HCT116 (cell line): Measurements from ENCODE around the gene RPL3. TPM values are rescaled to one million over a fixed set of nuclear protein-coding genes. Genes with fewer than 3 reads are reported as not detected.
A peak's percentile ranks its signal among the peaks of the same experiment; 100 is the strongest.

Experiments used
- ATAC-seq: fragments of 200-7000 bp; cut with Tn5 transposase; 2 replicates; pipeline ENCODE4 v1.9.1; 2020; ENCODE audit warnings: mild to moderate bottlenecking, moderate library complexity
- BruUV-seq: library from RNA; stranded (reverse); fragments of 400-500 nt; replicated peaks from 2 replicates; lab custom pipeline; 2021; lab: Mats Ljungman, UMichigan
- CTCF ChIA-PET: fragments of 300-600 bp; sonication (Branson Sonifier 250); formaldehyde crosslinking; loops from one replicate; lab custom pipeline; 2021; ENCODE audit warnings: antibody characterized with exemption; lab: Charles Lee
- POLR2A ChIA-PET: fragments of 300-600, 350-600 bp; sonication (Branson Sonifier 250); formaldehyde crosslinking; loops from one replicate; lab custom pipeline; 2021; ENCODE audit warnings: antibody characterized with exemption; lab: Charles Lee
- RAD21 ChIA-PET, 2 experiments: fragments of 300-600 bp; sonication (Branson Sonifier 250); formaldehyde crosslinking; loops; one replicate each; lab custom pipeline; 2023; ENCODE audit warnings: low total read pairs in 2 of 2; ENCODE audit not compliant: uncharacterized antibody in 2 of 2, unreplicated experiment in 2 of 2, low non-redundant PET in 1 of 2; lab: Charles Lee
- DNase-seq: peaks from one replicate; pipeline ENCODE4 v3.0.0-alpha.2; 2010; ENCODE audit warnings: low read depth, low spot score
- H2AFZ ChIP-seq: fragments of 200-600 bp; shearing (Covaris generic), sonication (generic); 2 replicates; pipeline ENCODE4 v1.6.1; 2017; ENCODE audit warnings: low read depth, mixed run types, mixed read lengths, antibody characterized with exemption, low read length; ENCODE audit not compliant: poor library complexity, severe bottlenecking
- H3K27ac ChIP-seq: 2 replicates; pipeline ENCODE4 v1.5.1; 2012; ENCODE audit warnings: low read depth, low read length
- H3K27me3 ChIP-seq: fragments of 200-600 bp; sonication (generic); 2 replicates; pipeline ENCODE4 v1.6.1; 2016; ENCODE audit warnings: mixed run types, low read length, mixed read lengths; ENCODE audit not compliant: insufficient read depth
- H3K36me3 ChIP-seq, 2 experiments: fragments of 200-500 bp in 1 of 2; fragments of 200-600 bp in 1 of 2; sonication (Bioruptor generic) in 1 of 2; sonication (generic) in 1 of 2; 2 replicates each; pipeline versions ENCODE4 v1.5.1 to v1.6.1; 2014 to 2016; ENCODE audit warnings: low read length in 2 of 2, inconsistent platforms in 1 of 2, mixed read lengths in 1 of 2, mixed run types in 1 of 2; ENCODE audit not compliant: insufficient read depth in 2 of 2, control insufficient read depth in 1 of 2
- H3K4me1 ChIP-seq, 2 experiments: fragments of 200-600 bp in 1 of 2; sonication (generic) in 1 of 2; 2 replicates each; pipeline versions ENCODE4 v1.5.1 to v1.6.1; 2012 to 2017; ENCODE audit warnings: low read length in 2 of 2, inconsistent platforms in 1 of 2, mild to moderate bottlenecking in 1 of 2, mixed read lengths in 1 of 2, mixed run types in 1 of 2, moderate library complexity in 1 of 2; ENCODE audit not compliant: insufficient read depth in 2 of 2, control insufficient read depth in 1 of 2
- H3K4me2 ChIP-seq: fragments of 200-600 bp; sonication (generic); 2 replicates; pipeline ENCODE4 v1.6.1; 2017; ENCODE audit warnings: mixed run types, low read length, mixed read lengths
- H3K4me3 ChIP-seq, 2 experiments: fragments of 200-600 bp in 1 of 2; sonication (generic) in 1 of 2; replicated peaks in 1 of 2; 2 replicates each; pipeline ENCODE4 v1.5.1; 2011 to 2016; ENCODE audit warnings: low read length in 2 of 2, control low read depth in 1 of 2, low read depth in 1 of 2, mild to moderate bottlenecking in 1 of 2, mixed read lengths in 1 of 2, mixed run types in 1 of 2
- H3K79me2 ChIP-seq: fragments of 200-600 bp; sonication (generic); 2 replicates; pipeline ENCODE4 v1.6.1; 2017; ENCODE audit warnings: mild to moderate bottlenecking, mixed run types, low read length, moderate library complexity, mixed read lengths; ENCODE audit not compliant: insufficient read depth
- H3K9ac ChIP-seq: fragments of 200-600 bp; sonication (generic); 2 replicates; pipeline ENCODE4 v1.6.1; 2016; ENCODE audit warnings: low read length, mixed read lengths
- H3K9me2 ChIP-seq: fragments of 200-600 bp; sonication (generic), shearing (Covaris generic); 2 replicates; pipeline ENCODE4 v1.6.1; 2017; ENCODE audit warnings: mixed run types, mild to moderate bottlenecking, moderate library complexity; ENCODE audit not compliant: insufficient read depth
- H3K9me3 ChIP-seq, 2 experiments: fragments of 200-500 bp in 1 of 2; fragments of 200-600 bp in 1 of 2; sonication (Bioruptor generic) in 1 of 2; sonication (generic) in 1 of 2; 2 replicates each; pipeline ENCODE4 v1.6.1; 2014 to 2017; ENCODE audit warnings: low read length in 2 of 2, mixed read lengths in 2 of 2, inconsistent platforms in 1 of 2, low read depth in 1 of 2, mild to moderate bottlenecking in 1 of 2, mixed run types in 1 of 2, moderate library complexity in 1 of 2; ENCODE audit not compliant: control insufficient read depth in 1 of 2, insufficient read depth in 1 of 2
- H4K20me1 ChIP-seq: fragments of 200-600 bp; sonication (generic), shearing (Covaris generic); 2 replicates; pipeline ENCODE4 v1.6.1; 2017; ENCODE audit warnings: mixed run types, mild to moderate bottlenecking, moderate library complexity; ENCODE audit not compliant: insufficient read depth
- CBX3 ChIP-seq: IDR thresholded peaks from 2 replicates; pipeline ENCODE4 v1.6.1; 2012; ENCODE audit warnings: low read depth
- CEBPB ChIP-seq: IDR thresholded peaks from 2 replicates; pipeline ENCODE4 v1.6.1; 2012; ENCODE audit warnings: low read depth
- EGR1 ChIP-seq: IDR thresholded peaks from 2 replicates; pipeline ENCODE4 v1.6.1; 2012; ENCODE audit warnings: low read depth
- ELF1 ChIP-seq: IDR thresholded peaks from 2 replicates; pipeline ENCODE4 v1.6.1; 2012; ENCODE audit warnings: low read depth, borderline replicate concordance
- EZH2 ChIP-seq: fragments of 200-600 bp; sonication (generic); IDR thresholded peaks from 2 replicates; pipeline ENCODE4 v1.6.1; 2017; ENCODE audit warnings: antibody characterized with exemption, mixed run types
- POLR2AphosphoS5 ChIP-seq: IDR thresholded peaks from 2 replicates; pipeline ENCODE4 v1.6.1; 2011; ENCODE audit warnings: mild to moderate bottlenecking, low read depth, low read length, moderate library complexity
- REST ChIP-seq: IDR thresholded peaks from 2 replicates; pipeline ENCODE4 v1.6.1; 2012; ENCODE audit warnings: low read depth
- SIN3A ChIP-seq: IDR thresholded peaks from 2 replicates; pipeline ENCODE4 v1.6.1; 2012; ENCODE audit warnings: low read depth
- SP1 ChIP-seq: IDR thresholded peaks from 2 replicates; pipeline ENCODE4 v1.6.1; 2012; ENCODE audit warnings: low read depth
- SRF ChIP-seq: IDR thresholded peaks from 2 replicates; pipeline ENCODE4 v1.6.1; 2012; ENCODE audit warnings: low read depth
- YY1 ChIP-seq: IDR thresholded peaks from 2 replicates; pipeline ENCODE4 v1.6.1; 2011; ENCODE audit warnings: low read length, low read depth, moderate library complexity, mild to moderate bottlenecking; ENCODE audit not compliant: insufficient replicate concordance; ENCODE audit errors: extremely low read depth
- intact Hi-C: fragments of 100-400 bp; cut with micrococcal nuclease; formaldehyde crosslinking; loops from 2 replicates; pipeline ENCODE4 v1.10.0; 2022
- total RNA-seq: library from RNA; stranded (reverse); gene quantifications from one replicate; pipeline ENCODE4 v1.2.1, GENCODE V29; 2021; ENCODE audit not compliant: unreplicated experiment
- TF ChIP-seq, protein P1 (sequence below): IDR thresholded peaks from 2 replicates; pipeline ENCODE4 v1.6.1; 2012

Gene RPL3
- total RNA-seq, 1 experiment from 2014 or later: 2,966 TPM

DNA sequence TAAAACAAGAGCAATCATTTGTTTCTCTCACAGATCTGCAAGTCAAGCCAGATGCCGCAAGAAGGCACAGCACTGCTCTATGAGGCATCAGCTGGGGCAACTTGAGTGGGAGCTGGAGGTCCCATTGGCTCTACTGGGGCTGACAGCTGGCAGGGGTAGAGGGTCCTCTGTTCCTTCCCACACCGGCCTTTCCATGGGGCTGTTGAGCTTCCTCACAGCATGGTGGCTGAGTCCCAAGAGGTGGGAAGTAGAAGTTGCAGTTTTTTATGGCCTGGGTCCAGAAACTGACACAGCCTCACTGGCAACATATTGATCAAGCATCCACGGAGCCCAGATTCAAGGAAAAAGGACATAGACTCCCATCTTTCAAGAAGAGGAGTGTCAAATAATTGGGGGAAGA is 34.4 kb downstream of the RPL3 start:
- H3K4me3 ChIP-seq: no peak overlapping the region
- no peaks in the 10 kb centered on the region for H4K20me1 ChIP-seq
- H3K36me3 ChIP-seq: no peaks in the 10 kb centered on the region
- H3K4me2 ChIP-seq: no peak overlapping the region
- ChIA-PET POLR2A (no interaction called here), RAD21 (no interaction called here), CTCF (no interaction called here)
- TF ChIP-seq EZH2 (no peak), YY1 (peak; percentile 71)
- H3K27me3 ChIP-seq: no peaks in the 10 kb centered on the region
- no peak overlapping the region for H3K27ac ChIP-seq
- BruUV-seq: no TSS peak
- ATAC-seq: no peak
- H3K9ac ChIP-seq: no peak overlapping the region
- peaks cover 0 to 11% of the 10 kb centered on the region in 2 experiments; a peak in 1 of 4 replicates for H3K9me3 ChIP-seq
- H2AFZ ChIP-seq: no peak overlapping the region
- no peaks in the 10 kb centered on the region for H3K9me2 ChIP-seq
- H3K79me2 ChIP-seq: no peaks in the 10 kb centered on the region
- H3K4me1 ChIP-seq: peaks cover 3 to 20% of the 10 kb centered on the region in 2 experiments
- intact Hi-C loops: no loop called here
- no peak for DNase-seq

DNA sequence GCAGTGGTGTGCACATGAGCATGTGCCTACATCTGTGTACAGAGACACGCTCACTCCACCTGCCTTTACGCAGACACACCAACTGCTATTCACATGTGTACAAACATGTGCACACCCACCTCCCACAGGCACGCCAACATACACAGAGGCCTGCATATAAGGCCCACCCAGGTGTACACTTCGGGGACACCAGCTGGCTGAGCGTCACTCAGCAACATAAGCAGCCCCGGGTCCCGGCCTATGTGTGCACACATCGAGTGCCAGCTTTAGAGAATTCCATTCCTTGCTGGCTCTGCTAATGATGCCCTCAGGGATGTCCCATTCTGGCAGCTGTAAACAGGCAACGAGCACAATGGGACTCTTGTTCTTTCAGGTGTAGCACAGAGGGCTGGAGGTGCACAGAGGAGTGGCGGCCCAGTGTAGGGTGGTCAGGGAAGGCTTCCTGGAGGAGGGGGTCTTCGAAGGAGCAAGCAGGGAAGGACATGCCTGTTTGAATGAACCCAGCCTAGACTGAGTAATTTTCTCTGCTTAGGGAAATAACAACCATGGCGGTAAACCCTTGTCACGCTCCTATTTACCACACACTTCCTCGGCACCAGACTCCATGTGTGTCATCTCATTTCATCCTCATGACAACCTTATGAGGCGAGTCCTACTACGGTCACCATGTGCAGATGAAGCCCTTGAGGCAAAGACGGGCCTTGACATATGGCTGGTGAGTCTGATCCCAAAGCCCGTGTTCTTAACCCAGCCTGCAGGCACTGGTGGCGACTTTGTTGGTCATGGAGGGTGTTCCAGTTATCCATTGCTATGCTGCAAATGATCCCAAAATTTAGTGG is 35.1 kb downstream of the RPL3 start:
- Histone ChIP-seq H3K9me2 (no peaks in the 10 kb centered on the region), H3K4me1 (peaks cover 0 to 14% of the 10 kb centered on the region in 2 experiments; a peak in 2 of 4 replicates), H4K20me1 (no peaks in the 10 kb centered on the region), H2AFZ (no peak overlapping the region), H3K9ac (no peak overlapping the region), H3K9me3 (peaks cover 0 to 11% of the 10 kb centered on the region in 2 experiments; a peak in 1 of 4 replicates), H3K36me3 (no peaks in the 10 kb centered on the region), H3K4me3 (no peak overlapping the region), H3K4me2 (no peak overlapping the region), H3K27me3 (no peaks in the 10 kb centered on the region)
- intact Hi-C loops: no loop called here
- DNase-seq: no peak
- BruUV-seq: no TSS peak
- POLR2A ChIA-PET: no interaction called here
- RAD21 ChIA-PET: no interaction called here
- no peak for TF ChIP-seq REST
- no peak for TF ChIP-seq SRF
- TF ChIP-seq POLR2AphosphoS5: no peak
- no peak for TF ChIP-seq SP1
- no peak for TF ChIP-seq ELF1
- TF ChIP-seq, protein P1, sequence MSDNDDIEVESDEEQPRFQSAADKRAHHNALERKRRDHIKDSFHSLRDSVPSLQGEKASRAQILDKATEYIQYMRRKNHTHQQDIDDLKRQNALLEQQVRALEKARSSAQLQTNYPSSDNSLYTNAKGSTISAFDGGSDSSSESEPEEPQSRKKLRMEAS: no peak
- no peak for TF ChIP-seq CEBPB
- no peak for TF ChIP-seq EGR1
- TF ChIP-seq SIN3A: no peak
- TF ChIP-seq CBX3: no peak
- TF ChIP-seq, all 23 proteins: peak for 0
- CTCF ChIA-PET: no interaction called here
- H3K79me2 ChIP-seq: no peaks in the 10 kb centered on the region
- ATAC-seq: no peak
- no peak overlapping the region for H3K27ac ChIP-seq
